Osteocyte (in vitro differentiated cells): ENCODE results near the gene ANTXR2. TPM values are rescaled to one million over a fixed set of nuclear protein-coding genes. Genes with fewer than 3 reads are reported as not detected.

Experiments used
- DNase-seq: peaks from one replicate; pipeline ENCODE4 v3.0.0; 2021; ENCODE audit warnings: mixed read lengths; ENCODE audit not compliant: unreplicated experiment; ENCODE audit errors: extremely low spot score
- H3K27ac Mint-ChIP-seq: one replicate; pipeline ENCODE4 v1.8.0; 2021; ENCODE audit warnings: mild to moderate bottlenecking, mixed read lengths; ENCODE audit not compliant: unreplicated experiment
- H3K27me3 Mint-ChIP-seq: one replicate; pipeline ENCODE4 v1.8.0; 2021; ENCODE audit warnings: mixed read lengths; ENCODE audit not compliant: unreplicated experiment
- H3K36me3 Mint-ChIP-seq: one replicate; pipeline ENCODE4 v1.8.0; 2021; ENCODE audit warnings: mixed read lengths; ENCODE audit not compliant: unreplicated experiment
- H3K4me1 Mint-ChIP-seq: one replicate; pipeline ENCODE4 v1.8.0; 2021; ENCODE audit warnings: mixed read lengths; ENCODE audit not compliant: unreplicated experiment
- H3K4me3 Mint-ChIP-seq: one replicate; pipeline ENCODE4 v1.8.0; 2021; ENCODE audit warnings: mild to moderate bottlenecking, moderate library complexity, mixed read lengths; ENCODE audit not compliant: unreplicated experiment
- H3K9me3 Mint-ChIP-seq: one replicate; pipeline ENCODE4 v1.8.0; 2021; ENCODE audit warnings: mixed read lengths; ENCODE audit not compliant: unreplicated experiment
- CTCF ChIP-seq: fragments of 200-600 bp; sonication (generic); IDR thresholded peaks from 2 replicates; pipeline ENCODE4 v1.5.0; 2021; ENCODE audit warnings: antibody characterized with exemption, mild to moderate bottlenecking, moderate library complexity
- total RNA-seq: library from RNA; stranded (reverse); gene quantifications from 2 replicates; pipeline ENCODE4 v1.2.1, GENCODE V29; 2021

ANTXR2 gene
- total RNA-seq, 1 donor from 2014 or later, result 35.3 TPM

- Mint-ChIP-seq H3K4me3 (no peak overlapping the region), H3K36me3 (peaks cover 15% of the 10 kb centered on the region)
These were observed 55.7 kb downstream of the ANTXR2 start for GRCh38 chr4:80017125-80017854.

GRCh38 chr4:80016506-80016905, 56.5 kb downstream of the ANTXR2 start:
- DNase-seq, result no peak
- Mint-ChIP-seq H3K27ac (no peak overlapping the region), H3K4me1 (peaks cover 19% of the 10 kb centered on the region), H3K27me3 (no peaks in the 10 kb centered on the region), H3K4me3 (no peak overlapping the region), H3K36me3 (peaks cover 11% of the 10 kb centered on the region), H3K9me3 (no peaks in the 10 kb centered on the region)
- no peak for TF ChIP-seq CTCF

More at GRCh38 chr4:80017125-80017854, 55.7 kb downstream of the ANTXR2 start:
- no peaks in the 10 kb centered on the region for H3K27me3 Mint-ChIP-seq
- no peaks in the 10 kb centered on the region for H3K9me3 Mint-ChIP-seq
- H3K4me1 Mint-ChIP-seq, result peaks cover 11% of the 10 kb centered on the region
- no peak for DNase-seq
- H3K27ac Mint-ChIP-seq, result no peak overlapping the region
- no peak for TF ChIP-seq CTCF

- Mint-ChIP-seq H3K27ac (no peak overlapping the region), H3K4me3 (no peak overlapping the region), H3K9me3 (no peaks in the 10 kb centered on the region), H3K27me3 (no peaks in the 10 kb centered on the region), H3K4me1 (peaks cover 20% of the 10 kb centered on the region), H3K36me3 (peaks cover 7% of the 10 kb centered on the region)
- DNase-seq, result no peak
- TF ChIP-seq CTCF, result no peak
These were observed 57.4 kb downstream of the ANTXR2 start for GRCh38 chr4:80015407-80016189.

- peaks cover 7% of the 10 kb centered on the region for H3K36me3 Mint-ChIP-seq
- no peak overlapping the region for H3K4me3 Mint-ChIP-seq
- H3K4me1 Mint-ChIP-seq, result peaks cover 27% of the 10 kb centered on the region
- H3K9me3 Mint-ChIP-seq, result no peaks in the 10 kb centered on the region
- no peaks in the 10 kb centered on the region for H3K27me3 Mint-ChIP-seq
- no peak for DNase-seq
- TF ChIP-seq CTCF, result no peak
- H3K27ac Mint-ChIP-seq, result no peak overlapping the region
These were observed 58.5 kb downstream of the ANTXR2 start for GRCh38 chr4:80014531-80014930.

- Mint-ChIP-seq H3K27ac (peak overlapping the region; percentile 74), H3K27me3 (no peaks in the 10 kb centered on the region), H3K4me1 (peaks cover 27% of the 10 kb centered on the region)
These were observed 60.7 kb downstream of the ANTXR2 start for GRCh38 chr4:80012291-80012690.

More at GRCh38 chr4:80012291-80012690, 60.7 kb downstream of the ANTXR2 start:
- H3K4me3 Mint-ChIP-seq, result no peak overlapping the region
- TF ChIP-seq CTCF, result no peak
- H3K9me3 Mint-ChIP-seq, result no peaks in the 10 kb centered on the region
- DNase-seq, result no peak
- peaks cover 7% of the 10 kb centered on the region for H3K36me3 Mint-ChIP-seq
